ENCODE results near the gene TBC1D22B. TPM values are rescaled to one million over a fixed set of nuclear protein-coding genes. Genes with fewer than 3 reads are reported as not detected.

The TBC1D22B gene
- polyA plus RNA-seq (2012; ENCODE audit: insufficient read depth, insufficient read length, low read depth), result 5.9 TPM

- Histone ChIP-seq H3K4me1 (no peaks in the 10 kb centered on the region; the same call in none of the 2 replicates), H3K36me3 (no peaks in the 10 kb centered on the region), H3K27me3 (no peaks in the 10 kb centered on the region), H3K4me3 (ENCODE audit: low read depth, low read length) (peak within 1 kb of the TSS; percentile 97), H3K9me3 (no peaks in the 10 kb centered on the region)
- peak; percentile 96 for DNase-seq
- no peak for TF ChIP-seq CTCF (IDR thresholded peaks at IDR 0.05; ENCODE audit: low read depth, low read length)
Observed at GRCh38 chr6:37257634-37258404, at the start of gene TBC1D22B, which contains the start of gene TMEM217. Gene TBC1D22B, plus strand, starts transcription at chr6:37257772. Its CDS starts 146 bp downstream, at chr6:37257918. Gene TMEM217, minus strand, starts transcription at chr6:37258144. Its CDS starts 39,114 bp downstream, at chr6:37219030.

- H3K36me3 ChIP-seq, result no peaks in the 10 kb centered on the region
- TF ChIP-seq CTCF (IDR thresholded peaks at IDR 0.05; ENCODE audit: low read depth, low read length), result peak; percentile 89
- H3K4me3 ChIP-seq (ENCODE audit: low read depth, low read length), result no peak overlapping the region
- no peaks in the 10 kb centered on the region for H3K4me1 ChIP-seq
- DNase-seq, result peak; percentile 85
- H3K27me3 ChIP-seq, result no peaks in the 10 kb centered on the region
- no peaks in the 10 kb centered on the region for H3K9me3 ChIP-seq
Observed at GRCh38 chr6:37207903-37208456, 49.6 kb upstream of the TBC1D22B start.

GRCh38 chr6:37208793-37209192, 48.8 kb upstream of the TBC1D22B start:
- TF ChIP-seq CTCF (IDR thresholded peaks at IDR 0.05; ENCODE audit: low read depth, low read length), result no peak
- Histone ChIP-seq H3K36me3 (no peaks in the 10 kb centered on the region), H3K9me3 (no peaks in the 10 kb centered on the region), H3K27me3 (no peaks in the 10 kb centered on the region), H3K4me3 (ENCODE audit: low read depth, low read length) (no peak overlapping the region), H3K4me1 (no peaks in the 10 kb centered on the region)
- no peak for DNase-seq

GRCh38 chr6:37209461-37210205, 47.9 kb upstream of the TBC1D22B start:
- H3K36me3 ChIP-seq, result no peaks in the 10 kb centered on the region
- DNase-seq, result no peak
- H3K9me3 ChIP-seq, result no peaks in the 10 kb centered on the region
- TF ChIP-seq CTCF (IDR thresholded peaks at IDR 0.05; ENCODE audit: low read depth, low read length), result no peak
- no peaks in the 10 kb centered on the region for H3K27me3 ChIP-seq
- no peak overlapping the region for H3K4me3 ChIP-seq (ENCODE audit: low read depth, low read length)
- no peaks in the 10 kb centered on the region for H3K4me1 ChIP-seq

- Histone ChIP-seq H3K4me1 (no peaks in the 10 kb centered on the region), H3K4me3 (ENCODE audit: low read depth, low read length) (no peak overlapping the region), H3K9me3 (no peaks in the 10 kb centered on the region), H3K27me3 (no peaks in the 10 kb centered on the region), H3K36me3 (no peaks in the 10 kb centered on the region)
- peak; percentile 98 for TF ChIP-seq CTCF (IDR thresholded peaks at IDR 0.05; ENCODE audit: low read depth, low read length)
- peak; percentile 81 for DNase-seq
Observed at GRCh38 chr6:37210313-37210968, 47.1 kb upstream of the TBC1D22B start.

All from BE2C (cell line).